ENCODE data around the gene TERT.

The TERT gene

GRCh38 chr5:1318659-1319251, 23.9 kb upstream of the TERT start:
- DNase-seq (ENCODE audit: low spot score) = no peak

- no peak for DNase-seq (ENCODE audit: low spot score)
Observed at GRCh38 chr5:1317921-1318565, 23.2 kb upstream of the TERT start.

- DNase-seq (ENCODE audit: low spot score) = no peak
Observed at GRCh38 chr5:1316588-1317340, 21.9 kb upstream of the TERT start.

- DNase-seq (ENCODE audit: low spot score) = peak; percentile 89
Observed at GRCh38 chr5:1315709-1316587, 21.1 kb upstream of the TERT start.

- DNase-seq (ENCODE audit: low spot score) = no peak
Observed at GRCh38 chr5:1315018-1315708, 20.3 kb upstream of the TERT start.

- no peak for DNase-seq (ENCODE audit: low spot score)
Observed at GRCh38 chr5:1314564-1314982, 19.7 kb upstream of the TERT start.

- no peak for DNase-seq (ENCODE audit: low spot score)
Observed at GRCh38 chr5:1312993-1313833, 18.3 kb upstream of the TERT start.

GRCh38 chr5:1312206-1312605, 17.3 kb upstream of the TERT start:
- no peak for DNase-seq (ENCODE audit: low spot score)

GRCh38 chr5:1311439-1312055, 16.7 kb upstream of the TERT start:
- DNase-seq (ENCODE audit: low spot score) = no peak

GRCh38 chr5:1310118-1310517, 15.2 kb upstream of the TERT start:
- DNase-seq (ENCODE audit: low spot score) = no peak

- no peak for DNase-seq (ENCODE audit: low spot score)
Observed at GRCh38 chr5:1304033-1304432, 9.2 kb upstream of the TERT start.

- DNase-seq (ENCODE audit: low spot score) = no peak
Observed at GRCh38 chr5:1302258-1302657, 7.4 kb upstream of the TERT start.

GRCh38 chr5:1300581-1301083, 5.8 kb upstream of the TERT start:
- no peak for DNase-seq (ENCODE audit: low spot score)

GRCh38 chr5:1299961-1300360, 5.1 kb upstream of the TERT start:
- DNase-seq (ENCODE audit: low spot score) = no peak

- no peak for DNase-seq (ENCODE audit: low spot score)
Observed at GRCh38 chr5:1299511-1299850, 4.6 kb upstream of the TERT start.

- DNase-seq (ENCODE audit: low spot score) = no peak
Observed at GRCh38 chr5:1298723-1299510, 4.0 kb upstream of the TERT start.

GRCh38 chr5:1298067-1298551, 3.2 kb upstream of the TERT start:
- DNase-seq (ENCODE audit: low spot score) = no peak

GRCh38 chr5:1297243-1297642, 2.4 kb upstream of the TERT start:
- DNase-seq (ENCODE audit: low spot score) = no peak

- no peak for DNase-seq (ENCODE audit: low spot score)
Observed at GRCh38 chr5:1295650-1296037, 776 bp upstream of the TERT start.
